Measurements from ENCODE around the gene MCRIP2. TPM values are rescaled to one million over a fixed set of nuclear protein-coding genes. Genes with fewer than 3 reads are reported as not detected.

The MCRIP2 gene
- total RNA-seq, 1 experiment from 2014 or later, result 56.3 TPM

GRCh38 chr16:660132-660458 is 18.5 kb downstream of the MCRIP2 start:
- DNase-seq, result no peak
- TF ChIP-seq CTCF (IDR thresholded peaks at IDR 0.05; ENCODE audit: unreplicated experiment), result no peak
- Mint-ChIP-seq H3K27ac (ENCODE audit: unreplicated experiment) (no peak overlapping the region), H3K4me3 (ENCODE audit: low read depth, unreplicated experiment) (no peak overlapping the region), H3K9me3 (ENCODE audit: low read depth, unreplicated experiment) (no peaks in the 10 kb centered on the region), H3K4me1 (ENCODE audit: low read depth, unreplicated experiment) (no peaks in the 10 kb centered on the region), H3K36me3 (ENCODE audit: insufficient read depth, unreplicated experiment) (peaks cover 32% of the 10 kb centered on the region), H3K27me3 (ENCODE audit: unreplicated experiment) (no peaks in the 10 kb centered on the region)
- CTCF ChIA-PET, result no interaction called here
- intact Hi-C loops (cut with micrococcal nuclease; ENCODE audit: unreplicated experiment), result no loop called here
- BruUV-seq (replicated peaks), result no TSS peak

GRCh38 chr16:660459-661183 is 19.0 kb downstream of the MCRIP2 start:
- Mint-ChIP-seq H3K27me3 (ENCODE audit: unreplicated experiment) (no peaks in the 10 kb centered on the region), H3K9me3 (ENCODE audit: low read depth, unreplicated experiment) (no peaks in the 10 kb centered on the region), H3K4me3 (ENCODE audit: low read depth, unreplicated experiment) (no peak overlapping the region), H3K27ac (ENCODE audit: unreplicated experiment) (no peak overlapping the region), H3K4me1 (ENCODE audit: low read depth, unreplicated experiment) (no peaks in the 10 kb centered on the region), H3K36me3 (ENCODE audit: insufficient read depth, unreplicated experiment) (peaks cover 32% of the 10 kb centered on the region)
- no peak for DNase-seq
- TF ChIP-seq CTCF (IDR thresholded peaks at IDR 0.05; ENCODE audit: unreplicated experiment), result no peak
- no TSS peak for BruUV-seq (replicated peaks)
- intact Hi-C loops (cut with micrococcal nuclease; ENCODE audit: unreplicated experiment), result no loop called here
- CTCF ChIA-PET, result no interaction called here

GRCh38 chr16:661184-661821 is 19.7 kb downstream of the MCRIP2 start:
- Mint-ChIP-seq H3K4me1 (ENCODE audit: low read depth, unreplicated experiment) (no peaks in the 10 kb centered on the region), H3K36me3 (ENCODE audit: insufficient read depth, unreplicated experiment) (peaks cover 32% of the 10 kb centered on the region), H3K9me3 (ENCODE audit: low read depth, unreplicated experiment) (no peaks in the 10 kb centered on the region), H3K4me3 (ENCODE audit: low read depth, unreplicated experiment) (no peak overlapping the region), H3K27ac (ENCODE audit: unreplicated experiment) (no peak overlapping the region), H3K27me3 (ENCODE audit: unreplicated experiment) (no peaks in the 10 kb centered on the region)
- TF ChIP-seq CTCF (IDR thresholded peaks at IDR 0.05; ENCODE audit: unreplicated experiment), result no peak
- no peak for DNase-seq
- BruUV-seq (replicated peaks), result no TSS peak
- intact Hi-C loops (cut with micrococcal nuclease; ENCODE audit: unreplicated experiment), result no loop called here
- CTCF ChIA-PET, result no interaction called here

- DNase-seq, result no peak
- intact Hi-C loops (cut with micrococcal nuclease; ENCODE audit: unreplicated experiment), result no loop called here
- Mint-ChIP-seq H3K36me3 (ENCODE audit: insufficient read depth, unreplicated experiment) (peaks cover 28% of the 10 kb centered on the region), H3K27me3 (ENCODE audit: unreplicated experiment) (no peaks in the 10 kb centered on the region), H3K4me3 (ENCODE audit: low read depth, unreplicated experiment) (no peak overlapping the region), H3K4me1 (ENCODE audit: low read depth, unreplicated experiment) (no peaks in the 10 kb centered on the region), H3K9me3 (ENCODE audit: low read depth, unreplicated experiment) (no peaks in the 10 kb centered on the region), H3K27ac (ENCODE audit: unreplicated experiment) (no peak overlapping the region)
- TF ChIP-seq CTCF (IDR thresholded peaks at IDR 0.05; ENCODE audit: unreplicated experiment), result no peak
- CTCF ChIA-PET, result interaction anchor here (0.7 kb wide), 1 partner anchor 13 kb away, joined by 3 read pairs; the partner anchor contains the start of gene WDR90
- no TSS peak for BruUV-seq (replicated peaks)
Observed at GRCh38 chr16:662095-662494, 20.5 kb downstream of the MCRIP2 start.
